ENCODE results near the gene PSMB3. TPM values are rescaled to one million over a fixed set of nuclear protein-coding genes. Genes with fewer than 3 reads are reported as not detected.

The PSMB3 gene
- total RNA-seq, 1 experiment from 2014 or later, result 239 TPM

GRCh38 chr17:38800237-38800760, 47.8 kb downstream of the PSMB3 start:
- peaks cover 7% of the 10 kb centered on the region for H3K4me1 ChIP-seq
- H3K36me3 ChIP-seq, result peaks cover 27% of the 10 kb centered on the region
- peak overlapping the region; percentile 100 for H3K27ac ChIP-seq
- H3K9me3 ChIP-seq (replicated peaks), result no peaks in the 10 kb centered on the region
- H3K4me3 ChIP-seq, result peak overlapping the region; percentile 100
- DNase-seq, result no peak
- H3K27me3 ChIP-seq, result no peaks in the 10 kb centered on the region

GRCh38 chr17:38809828-38810227, 57.3 kb downstream of the PSMB3 start:
- Histone ChIP-seq H3K4me3 (no peak overlapping the region), H3K36me3 (peaks cover 31% of the 10 kb centered on the region), H3K9me3 (replicated peaks) (no peaks in the 10 kb centered on the region), H3K27me3 (no peaks in the 10 kb centered on the region), H3K4me1 (no peaks in the 10 kb centered on the region), H3K27ac (no peak overlapping the region)
- DNase-seq, result no peak

Other genes starting within 250 kb of the PSMB3 start
- gene SRCIN1, start 146.8 kb upstream of the PSMB3 start, total RNA-seq (2014; rRNA removed; shearing (Covaris generic)), result 0.02 TPM in 1 of 2 replicates, not detected in the other
- gene EPOP, start 77.8 kb upstream of the PSMB3 start, total RNA-seq (2014; rRNA removed; shearing (Covaris generic)), result 6.1 and 6.6 TPM in 2 replicates
- 24.2 and 35.5 TPM in 2 replicates for gene MLLT6, start 47.5 kb upstream of the PSMB3 start, total RNA-seq (2014; rRNA removed; shearing (Covaris generic))
- 11.6 and 14.5 TPM in 2 replicates for gene CISD3, start 22.4 kb upstream of the PSMB3 start, total RNA-seq (2014; rRNA removed; shearing (Covaris generic))
- gene PCGF2, start 4.4 kb upstream of the PSMB3 start, total RNA-seq (2014; rRNA removed; shearing (Covaris generic)), result 10.7 and 13.8 TPM in 2 replicates
- gene PIP4K2B, start 46.8 kb downstream of the PSMB3 start, total RNA-seq (2014; rRNA removed; shearing (Covaris generic)), result 39.8 and 41.8 TPM in 2 replicates
- 10.6 and 12.3 TPM in 2 replicates for gene CWC25, start 72.6 kb downstream of the PSMB3 start, total RNA-seq (2014; rRNA removed; shearing (Covaris generic))
- 2,556 and 2,769 TPM in 2 replicates for gene RPL23, start 101.0 kb downstream of the PSMB3 start, total RNA-seq (2014; rRNA removed; shearing (Covaris generic))
- gene LASP1, start 117.3 kb downstream of the PSMB3 start, total RNA-seq (2014; rRNA removed; shearing (Covaris generic)), result 36.7 and 38.8 TPM in 2 replicates
- gene FBXO47, start 214.7 kb downstream of the PSMB3 start, total RNA-seq (2014; rRNA removed; shearing (Covaris generic)), result not detected in 2 replicates

All from SJCRH30 (cell line).